HG03457 (cell line): Measurements from ENCODE around the gene MRPL51.
"Not testable (repeated sequence)": the region's sequence is repeated elsewhere in the genome, so short reads cannot be mapped to it uniquely, and the experiment has no call there.

Experiments
- ATAC-seq: cut with Tn5 transposase; IDR thresholded peaks from one replicate; pipeline ENCODE4 v1.9.1; 2021; ENCODE audit warnings: moderate number of reproducible peaks; ENCODE audit not compliant: unreplicated experiment

Gene MRPL51

DNA sequence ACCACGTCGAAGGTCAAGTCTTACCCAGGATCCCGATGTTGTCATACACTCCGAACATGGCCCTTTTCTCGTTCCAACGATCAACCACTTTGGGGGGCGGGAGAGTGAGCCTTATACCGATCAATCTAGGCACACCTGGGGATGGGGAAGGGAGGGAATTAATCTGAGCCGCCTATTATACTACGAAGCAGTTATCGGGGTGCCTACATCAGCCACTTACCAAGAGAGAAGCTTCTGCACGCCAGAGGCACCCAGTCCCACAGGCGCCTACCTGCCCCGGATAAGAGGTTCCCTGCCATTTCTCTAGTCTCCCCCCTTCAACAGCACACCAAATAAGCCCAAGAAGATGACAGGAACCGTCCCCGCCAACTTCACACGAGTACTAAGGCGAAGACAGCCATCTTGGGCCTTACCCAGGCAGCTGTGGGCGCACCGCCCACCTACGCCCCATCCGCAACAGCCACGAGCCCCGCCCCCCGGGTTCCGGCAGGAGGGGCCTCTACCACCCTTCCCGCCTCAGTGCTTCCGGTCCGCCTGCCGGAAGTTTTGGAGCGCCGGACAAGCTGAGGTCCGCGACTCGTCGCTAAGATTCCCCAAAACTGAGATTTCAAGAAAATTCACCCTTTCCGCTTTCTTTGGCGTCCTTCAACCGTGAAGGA is at the start of gene MRPL51:
Gene MRPL51 (minus strand): TSS at position 425 of the 659 bp plus-strand sequence. CDS start 126 bp downstream, at position 299.
- ATAC-seq: peak; percentile 56

DNA sequence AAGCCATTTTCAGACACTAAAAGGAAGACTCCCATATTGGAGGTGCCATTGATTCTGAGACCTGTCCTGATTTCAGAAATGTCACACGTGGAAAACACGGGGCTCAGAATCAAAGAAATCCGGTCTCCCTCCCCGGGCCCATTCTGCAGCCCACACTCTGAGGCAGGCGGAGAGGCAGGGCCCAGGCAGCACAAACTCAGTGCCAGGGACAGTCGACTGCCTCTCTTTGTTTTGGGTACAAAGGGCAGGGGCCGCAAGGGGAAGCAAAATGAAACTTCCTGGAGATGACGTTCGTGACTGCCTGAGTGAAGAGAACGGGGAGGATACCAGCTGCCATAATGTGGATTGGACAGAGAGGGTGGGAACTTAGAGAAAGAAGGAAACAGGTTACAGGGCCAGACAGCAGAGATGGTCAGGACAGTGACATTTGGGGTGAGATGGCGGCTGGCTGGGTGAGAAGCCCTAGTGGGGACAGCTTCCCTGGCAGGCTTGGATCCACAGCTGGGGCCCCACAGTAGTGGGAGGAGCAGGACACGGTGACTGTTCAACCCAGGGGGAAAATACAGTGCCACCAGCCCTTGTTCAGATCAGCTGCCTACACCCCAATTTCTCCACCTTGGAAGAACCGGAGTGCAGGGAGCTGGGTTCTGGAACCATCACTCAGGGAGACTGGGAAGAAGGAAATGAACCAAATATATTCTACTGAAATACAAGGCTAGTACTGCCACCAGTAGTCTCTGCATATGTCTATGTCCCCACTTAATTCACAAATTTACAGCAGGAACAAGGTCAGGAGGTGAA is 49.3 kb upstream of the MRPL51 start:
- no peak for ATAC-seq

DNA sequence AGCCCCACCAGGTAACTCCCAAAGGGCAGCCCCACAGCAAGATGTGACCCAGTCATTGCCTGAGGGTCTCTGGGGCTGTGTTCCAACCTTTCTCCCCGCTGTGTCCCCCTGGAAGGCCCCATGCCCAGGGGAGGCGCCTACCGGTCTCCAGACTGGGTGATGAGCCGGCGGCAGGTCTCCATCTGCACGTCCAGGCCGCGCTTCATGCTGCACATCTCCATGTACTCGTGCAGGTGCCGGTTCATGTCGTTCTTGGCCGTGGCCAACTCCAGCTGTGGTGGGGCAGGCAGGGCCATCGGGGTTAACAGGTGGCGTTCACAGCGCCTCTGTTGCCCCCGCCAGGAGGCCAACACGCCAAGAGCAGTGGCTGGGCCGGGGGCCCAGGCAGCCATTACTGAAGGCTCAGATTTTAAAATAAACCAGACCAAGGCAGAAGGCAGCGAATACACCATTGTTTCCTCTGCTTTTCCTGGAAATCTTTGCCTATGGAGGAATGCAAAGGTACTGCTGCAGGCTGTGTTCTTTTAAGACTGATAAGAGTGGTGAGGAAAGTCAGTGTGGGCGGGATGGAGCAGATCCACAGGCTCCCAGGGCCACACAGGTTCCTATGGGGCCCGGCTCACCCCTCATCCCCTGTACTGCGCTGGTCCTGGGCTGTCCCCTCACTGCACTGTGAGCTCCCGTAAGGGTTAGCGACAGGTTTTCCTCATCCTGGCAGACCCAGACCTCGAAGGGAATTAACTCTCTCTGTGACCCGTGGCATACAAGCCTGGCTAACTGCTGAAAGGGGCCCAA is 48.5 kb upstream of the MRPL51 start:
- no peak for ATAC-seq

DNA sequence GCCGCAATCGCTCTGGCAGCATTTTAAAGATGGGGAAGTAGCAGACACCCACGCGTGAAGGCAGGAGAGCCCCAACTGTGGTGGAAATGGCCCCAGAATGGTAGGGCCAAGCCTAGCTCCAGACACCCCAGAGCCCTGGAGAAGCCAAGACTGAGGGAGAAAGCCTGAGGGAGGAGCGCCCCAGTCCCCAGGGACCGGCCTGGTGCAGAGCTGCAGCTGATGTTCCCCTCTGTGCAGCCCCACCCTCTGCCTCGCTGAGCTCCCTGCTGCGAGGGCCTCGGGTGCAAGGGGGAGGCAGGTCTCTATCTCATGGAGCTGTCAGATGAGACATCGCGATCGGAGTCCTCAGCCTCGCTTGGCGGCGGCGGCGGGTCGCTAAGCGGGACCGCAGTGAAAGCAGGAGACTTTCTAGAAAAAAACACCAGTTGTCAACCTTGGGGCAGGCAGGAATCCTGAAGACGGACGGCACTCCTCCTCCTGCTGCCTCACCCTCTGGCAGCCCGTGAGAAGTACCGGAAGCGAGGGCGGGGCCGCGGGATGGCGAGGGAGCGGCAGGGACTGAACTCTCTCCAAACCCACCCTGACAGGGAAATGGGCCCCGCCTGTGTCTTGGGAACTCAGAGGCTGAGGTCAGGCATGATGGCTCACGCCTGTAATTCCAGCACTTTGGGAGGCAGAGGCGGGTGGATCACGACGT is 47.3 kb upstream of the MRPL51 start:
- ATAC-seq: no peak

DNA sequence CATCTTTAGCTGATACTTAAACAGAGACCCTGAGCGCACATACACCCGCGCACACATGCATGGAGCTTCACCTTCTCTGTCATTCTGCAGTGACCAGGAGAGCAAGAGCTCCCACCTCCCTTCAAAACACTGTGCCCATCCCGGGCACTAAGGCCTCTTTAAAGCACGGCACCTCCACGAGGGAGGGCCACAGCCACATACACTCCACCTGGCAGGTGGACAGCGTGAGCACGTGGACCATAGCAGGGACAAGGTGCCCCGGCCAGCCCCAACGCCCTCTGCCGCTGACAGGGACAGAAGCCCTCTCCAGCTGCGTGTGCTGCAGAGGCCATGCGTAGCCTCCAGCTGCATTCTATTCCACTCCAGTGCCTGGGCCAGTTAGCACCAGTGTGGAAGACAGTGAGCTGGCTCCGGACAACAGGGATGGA is 46.7 kb upstream of the MRPL51 start:
- ATAC-seq: no peak

DNA sequence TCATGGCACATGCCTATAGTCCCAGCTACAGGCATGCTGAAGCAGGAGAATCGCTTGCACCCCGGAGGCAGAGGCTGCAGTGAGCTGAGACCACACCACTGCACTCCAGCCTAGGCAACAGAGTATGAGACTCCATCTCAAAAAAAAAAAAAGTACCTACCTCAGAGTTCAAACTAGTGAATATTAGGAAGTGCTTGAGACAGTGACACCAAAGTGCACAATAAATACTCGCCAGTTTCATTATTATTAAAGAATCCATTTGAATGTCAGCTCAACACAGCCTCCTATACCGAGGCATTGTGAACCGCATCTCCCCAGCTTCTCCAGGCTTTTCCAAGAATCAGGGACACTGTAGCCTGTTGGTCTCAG is 46.2 kb upstream of the MRPL51 start:
- no peak for ATAC-seq

DNA sequence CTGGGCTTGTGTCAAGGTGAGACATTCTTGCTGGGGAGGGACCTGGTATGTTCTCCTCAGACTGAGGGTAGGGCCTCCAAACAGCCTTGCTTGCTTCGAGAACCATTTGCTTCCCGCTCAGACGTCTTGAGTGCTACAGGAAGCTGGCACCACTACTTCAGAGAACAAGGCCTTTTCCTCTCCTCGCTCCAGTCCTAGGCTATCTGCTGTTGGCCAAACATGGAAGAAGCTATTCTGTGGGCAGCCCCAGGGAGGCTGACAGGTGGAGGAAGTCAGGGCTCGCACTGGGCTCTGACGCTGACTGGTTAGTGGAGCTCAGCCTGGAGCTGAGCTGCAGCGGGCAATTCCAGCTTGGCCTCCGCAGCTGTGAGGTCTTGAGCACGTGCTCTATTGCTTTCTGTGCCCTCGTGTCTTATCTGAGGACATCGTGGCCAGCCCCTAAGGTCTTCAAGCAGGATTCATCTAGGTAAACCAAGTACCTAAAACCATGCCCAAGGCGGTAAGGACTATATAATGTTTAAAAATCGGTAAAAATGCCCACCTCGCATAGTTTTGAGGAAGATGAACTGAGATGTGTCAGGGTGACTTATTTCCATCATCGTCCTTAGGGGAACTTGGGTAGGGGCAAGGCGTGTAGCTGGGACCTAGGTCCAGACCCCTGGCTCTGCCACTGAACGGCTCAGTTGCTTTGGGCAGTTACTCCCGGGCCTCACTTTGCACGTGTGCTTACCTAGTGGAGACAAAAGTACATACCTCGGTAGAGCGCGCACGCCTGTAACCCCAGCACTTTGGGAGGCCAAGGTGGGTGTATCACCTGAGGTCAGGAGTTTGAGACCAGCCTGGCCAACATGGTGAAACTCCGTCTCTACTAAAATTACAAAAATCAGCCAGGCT is 45.6 kb upstream of the MRPL51 start:
- ATAC-seq: no peak

DNA sequence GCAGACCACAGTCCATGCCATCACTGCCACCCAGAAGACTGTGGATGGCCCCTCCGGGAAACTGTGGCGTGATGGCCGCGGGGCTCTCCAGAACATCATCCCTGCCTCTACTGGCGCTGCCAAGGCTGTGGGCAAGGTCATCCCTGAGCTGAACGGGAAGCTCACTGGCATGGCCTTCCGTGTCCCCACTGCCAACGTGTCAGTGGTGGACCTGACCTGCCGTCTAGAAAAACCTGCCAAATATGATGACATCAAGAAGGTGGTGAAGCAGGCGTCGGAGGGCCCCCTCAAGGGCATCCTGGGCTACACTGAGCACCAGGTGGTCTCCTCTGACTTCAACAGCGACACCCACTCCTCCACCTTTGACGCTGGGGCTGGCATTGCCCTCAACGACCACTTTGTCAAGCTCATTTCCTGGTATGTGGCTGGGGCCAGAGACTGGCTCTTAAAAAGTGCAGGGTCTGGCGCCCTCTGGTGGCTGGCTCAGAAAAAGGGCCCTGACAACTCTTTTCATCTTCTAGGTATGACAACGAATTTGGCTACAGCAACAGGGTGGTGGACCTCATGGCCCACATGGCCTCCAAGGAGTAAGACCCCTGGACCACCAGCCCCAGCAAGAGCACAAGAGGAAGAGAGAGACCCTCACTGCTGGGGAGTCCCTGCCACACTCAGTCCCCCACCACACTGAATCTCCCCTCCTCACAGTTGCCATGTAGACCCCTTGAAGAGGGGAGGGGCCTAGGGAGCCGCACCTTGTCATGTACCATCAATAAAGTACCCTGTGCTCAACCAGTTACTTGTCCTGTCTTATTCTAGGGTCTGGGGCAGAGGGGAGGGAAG is 44.7 kb upstream of the MRPL51 start:
- ATAC-seq: not testable (repeated sequence)

DNA sequence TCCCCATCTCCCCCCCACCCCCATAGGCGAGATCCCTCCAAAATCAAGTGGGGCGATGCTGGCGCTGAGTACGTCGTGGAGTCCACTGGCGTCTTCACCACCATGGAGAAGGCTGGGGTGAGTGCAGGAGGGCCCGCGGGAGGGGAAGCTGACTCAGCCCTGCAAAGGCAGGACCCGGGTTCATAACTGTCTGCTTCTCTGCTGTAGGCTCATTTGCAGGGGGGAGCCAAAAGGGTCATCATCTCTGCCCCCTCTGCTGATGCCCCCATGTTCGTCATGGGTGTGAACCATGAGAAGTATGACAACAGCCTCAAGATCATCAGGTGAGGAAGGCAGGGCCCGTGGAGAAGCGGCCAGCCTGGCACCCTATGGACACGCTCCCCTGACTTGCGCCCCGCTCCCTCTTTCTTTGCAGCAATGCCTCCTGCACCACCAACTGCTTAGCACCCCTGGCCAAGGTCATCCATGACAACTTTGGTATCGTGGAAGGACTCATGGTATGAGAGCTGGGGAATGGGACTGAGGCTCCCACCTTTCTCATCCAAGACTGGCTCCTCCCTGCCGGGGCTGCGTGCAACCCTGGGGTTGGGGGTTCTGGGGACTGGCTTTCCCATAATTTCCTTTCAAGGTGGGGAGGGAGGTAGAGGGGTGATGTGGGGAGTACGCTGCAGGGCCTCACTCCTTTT is 44.0 kb upstream of the MRPL51 start:
- no peak for ATAC-seq

DNA sequence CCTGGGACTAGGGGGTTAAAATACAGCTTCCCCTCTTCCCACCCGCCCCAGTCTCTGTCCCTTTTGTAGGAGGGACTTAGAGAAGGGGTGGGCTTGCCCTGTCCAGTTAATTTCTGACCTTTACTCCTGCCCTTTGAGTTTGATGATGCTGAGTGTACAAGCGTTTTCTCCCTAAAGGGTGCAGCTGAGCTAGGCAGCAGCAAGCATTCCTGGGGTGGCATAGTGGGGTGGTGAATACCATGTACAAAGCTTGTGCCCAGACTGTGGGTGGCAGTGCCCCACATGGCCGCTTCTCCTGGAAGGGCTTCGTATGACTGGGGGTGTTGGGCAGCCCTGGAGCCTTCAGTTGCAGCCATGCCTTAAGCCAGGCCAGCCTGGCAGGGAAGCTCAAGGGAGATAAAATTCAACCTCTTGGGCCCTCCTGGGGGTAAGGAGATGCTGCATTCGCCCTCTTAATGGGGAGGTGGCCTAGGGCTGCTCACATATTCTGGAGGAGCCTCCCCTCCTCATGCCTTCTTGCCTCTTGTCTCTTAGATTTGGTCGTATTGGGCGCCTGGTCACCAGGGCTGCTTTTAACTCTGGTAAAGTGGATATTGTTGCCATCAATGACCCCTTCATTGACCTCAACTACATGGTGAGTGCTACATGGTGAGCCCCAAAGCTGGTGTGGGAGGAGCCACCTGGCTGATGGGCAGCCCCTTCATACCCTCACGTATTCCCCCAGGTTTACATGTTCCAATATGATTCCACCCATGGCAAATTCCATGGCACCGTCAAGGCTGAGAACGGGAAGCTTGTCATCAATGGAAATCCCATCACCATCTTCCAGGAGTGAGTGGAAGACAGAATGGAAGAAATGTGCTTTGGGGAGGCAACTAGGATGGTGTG is 43.1 kb upstream of the MRPL51 start:
- ATAC-seq: no peak

DNA sequence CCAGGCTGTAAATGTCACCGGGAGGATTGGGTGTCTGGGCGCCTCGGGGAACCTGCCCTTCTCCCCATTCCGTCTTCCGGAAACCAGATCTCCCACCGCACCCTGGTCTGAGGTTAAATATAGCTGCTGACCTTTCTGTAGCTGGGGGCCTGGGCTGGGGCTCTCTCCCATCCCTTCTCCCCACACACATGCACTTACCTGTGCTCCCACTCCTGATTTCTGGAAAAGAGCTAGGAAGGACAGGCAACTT is 42.6 kb upstream of the MRPL51 start:
- ATAC-seq: no peak

DNA sequence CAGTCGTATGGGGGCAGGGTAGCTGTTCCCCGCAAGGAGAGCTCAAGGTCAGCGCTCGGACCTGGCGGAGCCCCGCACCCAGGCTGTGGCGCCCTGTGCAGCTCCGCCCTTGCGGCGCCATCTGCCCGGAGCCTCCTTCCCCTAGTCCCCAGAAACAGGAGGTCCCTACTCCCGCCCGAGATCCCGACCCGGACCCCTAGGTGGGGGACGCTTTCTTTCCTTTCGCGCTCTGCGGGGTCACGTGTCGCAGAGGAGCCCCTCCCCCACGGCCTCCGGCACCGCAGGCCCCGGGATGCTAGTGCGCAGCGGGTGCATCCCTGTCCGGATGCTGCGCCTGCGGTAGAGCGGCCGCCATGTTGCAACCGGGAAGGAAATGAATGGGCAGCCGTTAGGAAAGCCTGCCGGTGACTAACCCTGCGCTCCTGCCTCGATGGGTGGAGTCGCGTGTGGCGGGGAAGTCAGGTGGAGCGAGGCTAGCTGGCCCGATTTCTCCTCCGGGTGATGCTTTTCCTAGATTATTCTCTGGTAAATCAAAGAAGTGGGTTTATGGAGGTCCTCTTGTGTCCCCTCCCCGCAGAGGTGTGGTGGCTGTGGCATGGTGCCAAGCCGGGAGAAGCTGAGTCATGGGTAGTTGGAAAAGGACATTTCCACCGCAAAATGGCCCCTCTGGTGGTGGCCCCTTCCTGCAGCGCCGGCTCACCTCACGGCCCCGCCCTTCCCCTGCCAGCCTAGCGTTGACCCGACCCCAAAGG is 42.1 kb upstream of the MRPL51 start:
- no peak for ATAC-seq

DNA sequence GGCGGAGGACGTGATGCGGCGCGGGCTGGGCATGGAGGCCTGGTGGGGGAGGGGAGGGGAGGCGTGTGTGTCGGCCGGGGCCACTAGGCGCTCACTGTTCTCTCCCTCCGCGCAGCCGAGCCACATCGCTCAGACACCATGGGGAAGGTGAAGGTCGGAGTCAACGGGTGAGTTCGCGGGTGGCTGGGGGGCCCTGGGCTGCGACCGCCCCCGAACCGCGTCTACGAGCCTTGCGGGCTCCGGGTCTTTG is 41.6 kb upstream of the MRPL51 start:
- ATAC-seq: no peak

DNA sequence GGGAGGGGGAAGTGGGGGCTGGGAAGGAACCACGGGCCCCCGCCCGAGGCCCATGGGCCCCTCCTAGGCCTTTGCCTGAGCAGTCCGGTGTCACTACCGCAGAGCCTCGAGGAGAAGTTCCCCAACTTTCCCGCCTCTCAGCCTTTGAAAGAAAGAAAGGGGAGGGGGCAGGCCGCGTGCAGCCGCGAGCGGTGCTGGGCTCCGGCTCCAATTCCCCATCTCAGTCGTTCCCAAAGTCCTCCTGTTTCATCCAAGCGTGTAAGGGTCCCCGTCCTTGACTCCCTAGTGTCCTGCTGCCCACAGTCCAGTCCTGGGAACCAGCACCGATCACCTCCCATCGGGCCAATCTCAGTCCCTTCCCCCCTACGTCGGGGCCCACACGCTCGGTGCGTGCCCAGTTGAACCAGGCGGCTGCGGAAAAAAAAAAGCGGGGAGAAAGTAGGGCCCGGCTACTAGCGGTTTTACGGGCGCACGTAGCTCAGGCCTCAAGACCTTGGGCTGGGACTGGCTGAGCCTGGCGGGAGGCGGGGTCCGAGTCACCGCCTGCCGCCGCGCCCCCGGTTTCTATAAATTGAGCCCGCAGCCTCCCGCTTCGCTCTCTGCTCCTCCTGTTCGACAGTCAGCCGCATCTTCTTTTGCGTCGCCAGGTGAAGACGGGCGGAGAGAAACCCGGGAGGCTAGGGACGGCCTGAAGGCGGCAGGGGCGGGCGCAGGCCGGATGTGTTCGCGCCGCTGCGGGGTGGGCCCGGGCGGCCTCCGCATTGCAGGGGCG is 41.0 kb upstream of the MRPL51 start, which contains the start of gene GAPDH:
Gene GAPDH (plus strand): TSS at position 595 of the 772 bp plus-strand sequence. CDS start 316 bp downstream, outside the sequence.
- ATAC-seq: peak; percentile 43

DNA sequence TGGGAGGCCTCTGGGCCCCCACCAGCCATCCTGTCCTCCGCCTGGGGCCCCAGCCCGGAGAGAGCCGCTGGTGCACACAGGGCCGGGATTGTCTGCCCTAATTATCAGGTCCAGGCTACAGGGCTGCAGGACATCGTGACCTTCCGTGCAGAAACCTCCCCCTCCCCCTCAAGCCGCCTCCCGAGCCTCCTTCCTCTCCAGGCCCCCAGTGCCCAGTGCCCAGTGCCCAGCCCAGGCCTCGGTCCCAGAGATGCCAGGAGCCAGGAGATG is 40.5 kb upstream of the MRPL51 start:
- ATAC-seq: no peak

DNA sequence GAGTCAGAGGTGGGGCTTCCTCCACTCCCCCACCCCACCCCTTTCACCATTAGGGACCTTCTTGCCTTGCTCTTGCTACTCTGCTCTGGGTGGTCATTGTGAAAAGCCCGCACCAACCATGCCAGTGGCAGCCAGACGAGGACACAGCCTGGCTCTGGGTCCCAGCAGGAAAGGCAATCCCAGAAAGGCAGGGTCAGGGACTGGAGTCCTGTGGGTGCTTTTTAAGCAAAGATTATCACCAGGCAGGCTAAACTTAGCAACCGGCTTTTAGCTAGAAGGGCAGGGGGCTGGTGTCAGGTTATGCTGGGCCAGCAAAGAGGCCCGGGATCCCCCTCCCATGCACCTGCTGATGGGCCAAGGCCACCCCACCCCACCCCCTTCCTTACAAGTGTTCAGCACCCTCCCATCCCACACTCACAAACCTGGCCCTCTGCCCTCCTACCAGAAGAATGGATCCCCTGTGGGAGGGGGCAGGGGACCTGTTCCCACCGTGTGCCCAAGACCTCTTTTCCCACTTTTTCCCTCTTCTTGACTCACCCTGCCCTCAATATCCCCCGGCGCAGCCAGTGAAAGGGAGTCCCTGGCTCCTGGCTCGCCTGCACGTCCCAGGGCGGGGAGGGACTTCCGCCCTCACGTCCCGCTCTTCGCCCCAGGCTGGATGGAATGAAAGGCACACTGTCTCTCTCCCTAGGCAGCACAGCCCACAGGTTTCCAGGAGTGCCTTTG is 40.0 kb upstream of the MRPL51 start:
- no peak for ATAC-seq
